WTC11 (cell line): ENCODE data around the gene TMEM239. TPM values are rescaled to one million over a fixed set of nuclear protein-coding genes. Genes with fewer than 3 reads are reported as not detected.

Experiments
- ATAC-seq: fragments of 200-7000 bp; cut with Tn5 transposase; 2 replicates; pipeline ENCODE4 v1.10.0; 2021; ENCODE audit warnings: mild to moderate bottlenecking, moderate library complexity
- CTCF ChIA-PET: fragments of 300-600 bp; sonication (Branson Sonifier 250); formaldehyde crosslinking; loops from one replicate; lab custom pipeline; 2021; ENCODE audit warnings: antibody characterized with exemption; lab: Charles Lee
- POLR2A ChIA-PET: fragments of 350-600 bp; sonication (Branson Sonifier 250); formaldehyde crosslinking; loops from one replicate; lab custom pipeline; 2021; ENCODE audit warnings: antibody characterized with exemption; lab: Charles Lee
- DNase-seq: peaks from one replicate; pipeline ENCODE4 v3.0.0; 2021; ENCODE audit warnings: low spot score
- H3K27ac Mint-ChIP-seq: 2 replicates; pipeline ENCODE4 v1.8.0; 2021; ENCODE audit warnings: mixed read lengths
- H3K27me3 Mint-ChIP-seq: 2 replicates; pipeline ENCODE4 v1.8.0; 2021; ENCODE audit warnings: low read depth, mild to moderate bottlenecking, moderate library complexity, mixed read lengths
- H3K36me3 Mint-ChIP-seq: 2 replicates; pipeline ENCODE4 v1.8.0; 2021; ENCODE audit warnings: mixed read lengths
- H3K4me1 Mint-ChIP-seq: 2 replicates; pipeline ENCODE4 v1.8.0; 2022; ENCODE audit warnings: mixed read lengths
- H3K4me3 Mint-ChIP-seq: 2 replicates; pipeline ENCODE4 v1.8.0; 2021; ENCODE audit warnings: mild to moderate bottlenecking, moderate library complexity, mixed read lengths
- H3K9me3 Mint-ChIP-seq: 2 replicates; pipeline ENCODE4 v1.8.0; 2021; ENCODE audit warnings: mixed read lengths
- ARID4B ChIP-seq: sonication (generic); formaldehyde crosslinking; IDR thresholded peaks from 2 replicates; pipeline ENCODE4 v1.8.0; 2023; ENCODE audit warnings: missing genetic modification reagents, mild to moderate bottlenecking, borderline replicate concordance
- ATF2 ChIP-seq: sonication (generic); formaldehyde crosslinking; IDR thresholded peaks from 2 replicates; pipeline ENCODE4 v1.8.1; 2022; ENCODE audit warnings: low read depth, missing genetic modification reagents, borderline replicate concordance
- ATF6 ChIP-seq: sonication (generic); formaldehyde crosslinking; IDR thresholded peaks from 2 replicates; pipeline ENCODE4 v1.8.1; 2023; ENCODE audit warnings: mild to moderate bottlenecking, missing genetic modification reagents
- CBFB ChIP-seq: sonication (generic); formaldehyde crosslinking; IDR thresholded peaks from 2 replicates; pipeline ENCODE4 v1.8.1; 2022; ENCODE audit warnings: mild to moderate bottlenecking, low read depth, missing genetic modification reagents
- E2F5 ChIP-seq: sonication (generic); formaldehyde crosslinking; IDR thresholded peaks from 2 replicates; pipeline ENCODE4 v1.8.1; 2022; ENCODE audit warnings: mild to moderate bottlenecking, moderate library complexity, missing genetic modification reagents
- FOXJ3 ChIP-seq: sonication (generic); formaldehyde crosslinking; IDR thresholded peaks from 2 replicates; pipeline ENCODE4 v1.9.0; 2021; ENCODE audit warnings: missing genetic modification reagents, mild to moderate bottlenecking, borderline replicate concordance
- FOXK1 ChIP-seq: sonication (generic); formaldehyde crosslinking; IDR thresholded peaks from 2 replicates; pipeline ENCODE4 v1.8.0; 2022; ENCODE audit warnings: mild to moderate bottlenecking, moderate library complexity, missing genetic modification reagents
- FOXP1 ChIP-seq: sonication (generic); formaldehyde crosslinking; IDR thresholded peaks from 2 replicates; pipeline ENCODE4 v1.8.0; 2022; ENCODE audit warnings: missing genetic modification reagents, mild to moderate bottlenecking, moderate library complexity, borderline replicate concordance
- JAZF1 ChIP-seq: fragments of 250-450 bp; sonication (Bioruptor Pico); IDR thresholded peaks from 2 replicates; pipeline ENCODE4 v1.9.0; 2021; ENCODE audit warnings: moderate library complexity, mild to moderate bottlenecking, inconsistent platforms
- NR2C2 ChIP-seq: sonication (generic); formaldehyde crosslinking; IDR thresholded peaks from 2 replicates; pipeline ENCODE4 v1.8.0; 2022; ENCODE audit warnings: mild to moderate bottlenecking, missing genetic modification reagents
- PREB ChIP-seq: sonication (generic); formaldehyde crosslinking; IDR thresholded peaks from 2 replicates; pipeline ENCODE4 v1.8.1; 2022; ENCODE audit warnings: mild to moderate bottlenecking, missing genetic modification reagents, moderate library complexity, borderline replicate concordance
- TP53 ChIP-seq: sonication (generic); formaldehyde crosslinking; IDR thresholded peaks from 2 replicates; pipeline ENCODE4 v1.8.1; 2023; ENCODE audit warnings: mild to moderate bottlenecking, missing genetic modification reagents
- USF2 ChIP-seq: sonication (generic); formaldehyde crosslinking; IDR thresholded peaks from 2 replicates; pipeline ENCODE4 v1.8.1; 2023; ENCODE audit warnings: mild to moderate bottlenecking, missing genetic modification reagents, moderate library complexity
- ZBTB21 ChIP-seq: sonication (generic); formaldehyde crosslinking; IDR thresholded peaks from 2 replicates; pipeline ENCODE4 v1.8.1; 2023; ENCODE audit warnings: mild to moderate bottlenecking, missing genetic modification reagents, borderline replicate concordance
- ZNF671 ChIP-seq: fragments of 250-450 bp; sonication (Bioruptor Pico); IDR thresholded peaks from 2 replicates; pipeline ENCODE4 v1.8.0; 2021; ENCODE audit warnings: mild to moderate bottlenecking
- total RNA-seq: library from RNA; stranded (reverse); gene quantifications from 3 replicates; pipeline ENCODE4 v1.2.3, GENCODE V29; 2021

The TMEM239 gene
- total RNA-seq, 1 experiment from 2014 or later: not detected

GRCh38 chr20:2809690-2810089 is 6.5 kb upstream of the TMEM239 start:
- no peak for ATAC-seq
- Mint-ChIP-seq H3K9me3 (peaks cover 25% of the 10 kb centered on the region), H3K27me3 (peaks cover 80% of the 10 kb centered on the region), H3K4me3 (no peak overlapping the region), H3K36me3 (no peaks in the 10 kb centered on the region), H3K4me1 (peaks cover 8% of the 10 kb centered on the region), H3K27ac (no peak overlapping the region)
- no peak for DNase-seq
- ChIA-PET POLR2A (interaction anchor here (0.7 kb wide), 1 partner anchor 11 kb away, joined by 13 read pairs; no protein-coding TSS in a partner anchor), CTCF (interaction anchor here (1.6 kb wide), 1 partner anchor 138 kb away, joined by 4 read pairs; no protein-coding TSS in a partner anchor)
- TF ChIP-seq FOXK1 (CRISPR knock-in tag) (no peak), JAZF1 (CRISPR knock-in tag) (no peak), PREB (CRISPR knock-in tag) (no peak), ZNF671 (CRISPR knock-in tag) (no peak), CBFB (no peak), ARID4B (CRISPR knock-in tag) (no peak), FOXJ3 (CRISPR knock-in tag) (no peak), ZBTB21 (CRISPR knock-in tag) (no peak), NR2C2 (CRISPR knock-in tag) (no peak), ATF6 (CRISPR knock-in tag) (no peak), E2F5 (CRISPR knock-in tag) (no peak), FOXP1 (CRISPR knock-in tag) (no peak), ATF2 (CRISPR knock-in tag) (no peak), USF2 (CRISPR knock-in tag) (no peak), TP53 (CRISPR knock-in tag) (no peak)
